Adrenal gland (tissue), 12 donors: ENCODE data around the gene ADAMTSL5. TPM values are rescaled to one million over a fixed set of nuclear protein-coding genes. Genes with fewer than 3 reads are reported as not detected.

ENCODE experiments used
- DNase-seq, 7 donors: peaks; one replicate each; pipeline ENCODE4 v3.0.0-alpha.2; 2019 to 2020
- H3K27ac ChIP-seq, 5 donors: fragments of 200-600 bp; sonication (generic) in 4 of 5; 1 replicate in 3 of 5; 2 replicates in 2 of 5; pipeline versions ENCODE4 v1.5.1 to v1.8.0; 2016 to 2020; ENCODE audit warnings: mild to moderate bottlenecking in 1 of 5
- H3K27me3 ChIP-seq: fragments of 200-600 bp; 2 replicates; pipeline ENCODE4 v1.8.0; 2021
- H3K36me3 ChIP-seq, 2 donors: fragments of 200-600 bp; replicated peaks in 1 of 2; 1 replicate in 1 of 2; 2 replicates in 1 of 2; pipeline versions ENCODE4 v1.5.1 to v1.8.0; 2018 to 2022
- H3K4me1 ChIP-seq, 2 donors: fragments of 200-600 bp; replicated peaks in 1 of 2; 1 replicate in 1 of 2; 2 replicates in 1 of 2; pipeline versions ENCODE4 v1.5.1 to v1.8.0; 2018 to 2021
- H3K4me3 ChIP-seq, 4 donors: fragments of 200-600 bp; sonication (generic) in 3 of 4; one replicate each; pipeline ENCODE4 v1.5.1; 2016 to 2018
- H3K9me3 ChIP-seq, 3 donors: fragments of 200-600 bp; sonication (generic) in 1 of 3; replicated peaks in 1 of 3; 1 replicate in 2 of 3; 2 replicates in 1 of 3; pipeline versions ENCODE4 v1.5.1 to v1.8.0; 2016 to 2021
- POLR2A ChIP-seq, 2 donors: fragments of 450-650 bp; IDR thresholded peaks; one replicate each; pipeline ENCODE4 v1.6.1; 2017; ENCODE audit warnings: antibody characterized with exemption in 2 of 2, mild to moderate bottlenecking in 2 of 2, moderate library complexity in 1 of 2
- WGBS, 4 donors: extraction: QIAGEN DNeasy Blood & Tissue Kit in 2 of 4; methylation state at CpG; one replicate each; pipeline versions ENCODE4 v1.1.5 to v1.1.7; 2013 to 2017; 5-methylcytosine and 5-hydroxymethylcytosine counted together
- intact Hi-C, 2 donors: fragments of 100-400 bp; cut with DNase I; formaldehyde crosslinking; loops; one replicate each; pipeline versions ENCODE4 v1.14.1 to v1.15.0; 2022 to 2023
- polyA plus RNA-seq, 3 donors: library from polyadenylated mRNA; stranded (reverse); fragments of 200-250 nt in 2 of 3; fragments of 350-450 nt in 1 of 3; fragmentation: Illumina TruSeq in 1 of 3; extraction: RNeasy Lipid Tissue Mini Kit (QIAGEN cat#74804) in 1 of 3; gene quantifications; one replicate each; pipeline ENCODE4 v1.2.3, GENCODE V29; 2013 to 2014
- total RNA-seq, 9 donors: library from RNA; depleted of rRNA in 4 of 9; stranded (reverse); fragments of >200 nt in 4 of 9; fragments of 120-200 nt in 1 of 9; fragmentation: NEBNext Ultra II Directional in 1 of 9; extraction: Animal tissue kit (Norgen Biotek cat#: 25700) in 1 of 9; gene quantifications; one replicate each; pipeline versions ENCODE4 v1.1.0 to v1.2.4, GENCODE V29; 2013 to 2023
- TF ChIP-seq, protein P1 (sequence below), 6 experiments: fragments of 450-650 bp in 4 of 6; fragments of 200-600 bp in 2 of 6; sonication (generic) in 1 of 6; IDR thresholded peaks; 1 replicate in 5 of 6; 2 replicates in 1 of 6; pipeline versions ENCODE4 v1.5.1 to v1.8.0; 2016 to 2021; ENCODE audit warnings: antibody characterized with exemption in 6 of 6, mild to moderate bottlenecking in 2 of 6, moderate library complexity in 1 of 6
- donor health status: healthy with polysubstance abuse.
- donor health status: Bipolar disorder and iron deficiency.
- donor health status: DM: yes; HTN: yes; CAD: no.
- donor health status: DM: no; HTN: no; CAD: no.
- donor health status: DM: no; HTN: no; CAD: no.
- donor health status: DM: yes; HTN: yes; CAD: no.

Gene ADAMTSL5
- total and polyA plus RNA-seq, 12 donors: 0.61 to 8.8 (median 1.8) TPM

DNA sequence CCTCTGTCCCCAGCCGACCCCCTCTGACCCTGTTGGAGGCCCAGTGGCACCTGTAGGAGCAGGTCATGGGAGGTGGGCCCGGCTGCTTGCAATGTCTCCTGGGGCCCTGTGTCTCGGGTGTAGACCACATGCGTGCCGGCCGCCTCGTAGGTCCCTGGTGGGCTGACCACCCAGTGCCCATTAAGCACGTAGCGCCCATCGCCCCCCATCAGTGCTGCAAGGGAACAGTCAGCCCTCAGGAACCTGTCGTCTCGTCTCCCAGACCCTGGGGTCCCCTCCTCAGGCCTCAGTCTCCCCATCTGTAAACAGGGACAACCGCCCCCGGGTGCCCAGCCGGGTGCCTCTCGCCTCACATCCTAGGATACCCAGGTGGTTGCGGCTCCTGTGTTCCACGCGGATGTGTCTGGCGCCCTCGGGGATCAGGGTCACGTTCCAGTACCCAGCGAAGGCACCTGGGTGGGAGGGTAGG, 5.6 kb downstream of the ADAMTSL5 start:
- peak in 2 of 7 donors; percentile 26 to 29 for DNase-seq
- peak overlapping the region in 1 of 4 donors; percentile 8 for H3K4me3 ChIP-seq

DNA sequence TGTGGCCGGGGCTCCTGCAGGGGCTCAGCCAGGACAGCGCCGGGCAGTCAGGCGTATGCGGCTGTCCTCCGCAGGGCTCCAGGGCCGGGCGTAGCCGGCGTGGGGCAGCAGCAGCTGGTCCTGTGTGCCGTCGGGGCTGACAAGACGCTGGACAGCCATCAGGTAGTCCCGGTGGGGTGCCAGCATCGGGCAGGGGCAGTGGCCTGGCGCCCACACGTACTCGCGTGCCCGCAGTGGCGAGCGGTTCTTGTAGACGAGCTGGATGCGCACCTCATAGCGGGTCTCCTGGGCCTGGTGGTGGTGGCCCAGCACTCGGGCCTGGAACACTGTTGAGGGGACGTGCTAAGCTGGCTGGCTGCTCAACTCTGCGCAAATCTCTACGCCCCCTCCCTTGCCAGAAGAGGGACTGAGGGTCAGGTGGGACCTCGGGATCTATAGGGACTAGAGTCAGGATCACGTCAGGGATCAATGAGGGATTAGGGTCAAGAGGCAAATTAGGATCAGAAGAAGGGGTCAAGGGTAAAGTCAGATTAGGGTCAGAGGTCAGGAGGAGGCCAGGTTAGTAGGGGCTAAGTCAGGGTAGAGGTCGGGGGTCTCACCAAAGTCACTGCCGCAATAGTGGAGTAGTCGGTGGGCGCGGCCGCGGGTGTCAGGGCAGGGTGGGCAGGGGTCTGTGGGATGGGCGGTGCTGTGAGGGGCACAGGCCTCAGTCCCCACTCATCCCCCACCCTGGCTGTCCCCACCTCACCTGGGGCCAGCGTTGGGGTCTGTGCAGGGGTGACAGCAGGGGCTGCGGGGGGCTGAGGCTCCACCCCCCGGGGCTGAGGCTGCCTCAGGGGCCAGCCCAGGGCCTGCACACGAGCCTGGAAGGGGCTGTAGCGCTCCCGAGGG, 6.6 kb downstream of the ADAMTSL5 start:
- H3K27ac ChIP-seq: no peak overlapping the region
- no peak overlapping the region for H3K4me3 ChIP-seq
- 84 to 92% (median 90%) methylated on average over 25 to 45 of the region's 45 CpGs for WGBS, 4 donors
- peaks cover 0 to 3% of the 10 kb centered on the region in 2 donors for H3K4me1 ChIP-seq
- no peak for DNase-seq
- no peaks in the 10 kb centered on the region for H3K9me3 ChIP-seq
- H3K27me3 ChIP-seq: no peaks in the 10 kb centered on the region
- TF ChIP-seq, protein P1, sequence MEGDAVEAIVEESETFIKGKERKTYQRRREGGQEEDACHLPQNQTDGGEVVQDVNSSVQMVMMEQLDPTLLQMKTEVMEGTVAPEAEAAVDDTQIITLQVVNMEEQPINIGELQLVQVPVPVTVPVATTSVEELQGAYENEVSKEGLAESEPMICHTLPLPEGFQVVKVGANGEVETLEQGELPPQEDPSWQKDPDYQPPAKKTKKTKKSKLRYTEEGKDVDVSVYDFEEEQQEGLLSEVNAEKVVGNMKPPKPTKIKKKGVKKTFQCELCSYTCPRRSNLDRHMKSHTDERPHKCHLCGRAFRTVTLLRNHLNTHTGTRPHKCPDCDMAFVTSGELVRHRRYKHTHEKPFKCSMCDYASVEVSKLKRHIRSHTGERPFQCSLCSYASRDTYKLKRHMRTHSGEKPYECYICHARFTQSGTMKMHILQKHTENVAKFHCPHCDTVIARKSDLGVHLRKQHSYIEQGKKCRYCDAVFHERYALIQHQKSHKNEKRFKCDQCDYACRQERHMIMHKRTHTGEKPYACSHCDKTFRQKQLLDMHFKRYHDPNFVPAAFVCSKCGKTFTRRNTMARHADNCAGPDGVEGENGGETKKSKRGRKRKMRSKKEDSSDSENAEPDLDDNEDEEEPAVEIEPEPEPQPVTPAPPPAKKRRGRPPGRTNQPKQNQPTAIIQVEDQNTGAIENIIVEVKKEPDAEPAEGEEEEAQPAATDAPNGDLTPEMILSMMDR (IDR thresholded peaks at IDR 0.05): no peak
- TF ChIP-seq POLR2A (IDR thresholded peaks at IDR 0.05): no peak
- H3K36me3 ChIP-seq: no peaks in the 10 kb centered on the region
- intact Hi-C loops: no loop called here

More for the DNA sequence above, 5.6 kb downstream of the ADAMTSL5 start:
- no peaks in the 10 kb centered on the region for H3K9me3 ChIP-seq
- H3K27ac ChIP-seq: peak overlapping the region in 2 of 5 donors; percentile 92 to 95
- H3K4me1 ChIP-seq: peaks cover 0 to 3% of the 10 kb centered on the region in 2 donors
- H3K27me3 ChIP-seq: no peaks in the 10 kb centered on the region
- no peaks in the 10 kb centered on the region for H3K36me3 ChIP-seq
- TF ChIP-seq POLR2A (IDR thresholded peaks at IDR 0.05): no peak
- TF ChIP-seq, protein P1 (IDR thresholded peaks at IDR 0.05): no peak
- 57 to 67% (median 58%) methylated on average over 13 to 23 of the region's 23 CpGs for WGBS, 4 donors
- intact Hi-C loops: no loop called here

DNA sequence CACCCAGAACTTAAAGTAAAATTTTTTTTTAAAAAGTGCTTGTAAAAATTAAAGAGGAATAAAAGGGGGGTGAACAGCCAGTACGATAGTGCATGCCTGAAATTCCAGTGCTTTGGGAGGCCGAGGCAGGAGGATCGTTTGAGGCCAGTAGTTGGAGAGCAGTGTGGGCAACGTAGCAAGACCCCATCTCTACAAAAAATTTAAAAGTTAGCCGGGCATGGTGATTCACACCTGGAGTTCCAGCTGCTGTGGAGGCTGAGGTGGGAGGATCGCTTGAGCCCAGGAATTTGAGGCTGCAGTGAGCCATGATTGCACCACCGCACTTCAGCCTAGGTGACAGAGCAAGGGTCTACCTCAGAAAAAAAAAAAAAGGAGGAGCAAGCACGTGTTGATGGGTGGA, 7.8 kb downstream of the ADAMTSL5 start:
- Histone ChIP-seq H3K27me3 (no peaks in the 10 kb centered on the region), H3K36me3 (no peaks in the 10 kb centered on the region), H3K9me3 (no peaks in the 10 kb centered on the region), H3K4me3 (no peak overlapping the region), H3K4me1 (peaks cover 0 to 3% of the 10 kb centered on the region in 2 donors), H3K27ac (no peak overlapping the region)
- DNase-seq: no peak
- no peak for TF ChIP-seq POLR2A (IDR thresholded peaks at IDR 0.05)
- TF ChIP-seq, protein P1 (IDR thresholded peaks at IDR 0.05): no peak
- intact Hi-C loops: no loop called here
- 78 to 81% (median 80%) methylated on average over 8 of the region's 8 CpGs for WGBS, 4 donors

DNA sequence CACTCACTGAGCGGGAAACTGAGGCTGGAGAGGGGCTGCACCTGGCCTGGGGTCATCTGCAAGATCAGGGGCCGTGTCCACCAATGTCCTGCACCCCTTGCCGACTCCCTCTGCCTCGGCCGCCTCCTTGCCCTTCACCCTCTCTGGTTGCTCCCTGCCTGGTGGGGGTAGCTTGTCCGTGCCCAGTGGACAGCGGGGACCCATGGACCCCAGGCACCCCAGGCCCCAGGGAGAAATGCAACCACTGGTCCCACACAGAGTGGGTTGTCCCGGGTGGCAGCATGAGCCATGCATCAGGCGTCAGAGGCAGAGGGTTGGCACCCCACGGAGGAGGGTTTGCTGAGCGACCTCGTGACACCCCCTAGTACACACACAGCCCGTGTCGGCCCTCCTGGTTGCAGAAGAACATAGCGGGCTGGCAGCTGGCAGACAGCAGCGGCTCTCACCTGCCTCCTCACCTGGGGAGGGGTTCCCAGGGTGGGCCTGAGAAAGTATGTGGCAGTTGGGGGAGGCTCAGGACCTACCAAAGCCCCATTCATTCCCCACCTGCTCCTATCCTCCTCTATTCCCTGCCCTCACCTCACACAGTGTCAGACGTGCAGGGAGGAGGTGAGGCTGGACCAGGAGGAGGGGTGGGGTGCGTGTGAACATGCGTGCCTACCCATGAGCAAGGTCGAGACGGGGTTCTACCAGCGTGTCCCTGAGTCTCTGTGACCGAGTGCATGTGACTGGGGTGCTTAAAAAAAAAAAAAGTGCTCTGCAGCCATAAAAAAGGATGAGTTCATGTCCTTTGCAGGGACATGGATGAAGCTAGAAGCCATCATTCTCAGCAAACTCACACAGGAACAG, 8.7 kb downstream of the ADAMTSL5 start:
- Histone ChIP-seq H3K36me3 (no peaks in the 10 kb centered on the region), H3K27me3 (no peaks in the 10 kb centered on the region), H3K4me1 (peaks cover 0 to 3% of the 10 kb centered on the region in 2 donors), H3K27ac (no peak overlapping the region), H3K9me3 (no peaks in the 10 kb centered on the region), H3K4me3 (no peak overlapping the region)
- WGBS, 4 donors: 33 to 50% (median 40%) methylated on average over 16 to 23 of the region's 23 CpGs
- intact Hi-C loops: no loop called here
- no peak for DNase-seq
- TF ChIP-seq, protein P1 (IDR thresholded peaks at IDR 0.05): no peak
- TF ChIP-seq POLR2A (IDR thresholded peaks at IDR 0.05): no peak
